K562 (cell line): ENCODE results near the gene GRK4. TPM values are rescaled to one million over a fixed set of nuclear protein-coding genes. Genes with fewer than 3 reads are reported as not detected.

Source experiments
- ADNP ChIP-seq: fragments of 200-800 bp; sonication (Bioruptor generic); IDR thresholded peaks from 2 replicates; pipeline ENCODE4 v1.6.1; 2016; ENCODE audit warnings: missing genetic modification characterization, missing compliant biosample characterization
- HNRNPL ChIP-seq: fragments of 200-400 bp; formaldehyde crosslinking; IDR thresholded peaks from 2 replicates; pipeline ENCODE4 v1.6.1; 2017; ENCODE audit warnings: low read depth, mild to moderate bottlenecking, low read length
- HSF4 ChIP-seq: fragments of 250-450 bp; sonication (Bioruptor Pico); IDR thresholded peaks from 2 replicates; pipeline ENCODE4 v2.1.2; 2022; ENCODE audit warnings: mild to moderate bottlenecking, moderate library complexity, borderline replicate concordance
- MIER1 ChIP-seq: fragments of 450-650 bp; IDR thresholded peaks from 2 replicates; pipeline ENCODE4 v1.6.1; 2016; ENCODE audit warnings: antibody characterized with exemption, mild to moderate bottlenecking, low read depth
- NFE2 ChIP-seq: IDR thresholded peaks from 2 replicates; pipeline ENCODE4 v1.6.1; 2014; ENCODE audit warnings: antibody characterized with exemption, low read depth
- PTRF ChIP-seq: fragments of 450-650 bp; IDR thresholded peaks from 2 replicates; pipeline ENCODE4 v1.6.1; 2016; ENCODE audit warnings: mild to moderate bottlenecking, missing genetic modification characterization, missing compliant biosample characterization
- RNF2 ChIP-seq: sonication (generic); IDR thresholded peaks from 2 replicates; pipeline ENCODE4 v1.6.1; 2016
- RUNX1 ChIP-seq: sonication (generic); IDR thresholded peaks from 2 replicates; pipeline ENCODE4 v1.6.1; 2016; ENCODE audit warnings: antibody characterized with exemption, low read depth
- SMARCA4 ChIP-seq: fragments of 450-650 bp; IDR thresholded peaks from 2 replicates; pipeline ENCODE4 v1.6.1; 2016
- U2AF1 ChIP-seq: fragments of 200-400 bp; formaldehyde crosslinking; optimal IDR thresholded peaks from 2 replicates; pipeline ENCODE3; 2017; ENCODE audit warnings: mild to moderate bottlenecking, low read depth, low read length, moderate library complexity
- XRCC3 ChIP-seq: fragments of 450-650 bp; IDR thresholded peaks from 2 replicates; pipeline ENCODE4 v1.6.1; 2017; ENCODE audit warnings: mild to moderate bottlenecking, moderate library complexity
- ZBTB7A ChIP-seq: IDR thresholded peaks from 2 replicates; pipeline ENCODE4 v1.6.1; 2011; ENCODE audit warnings: low read depth, mild to moderate bottlenecking, low read length, moderate library complexity, borderline replicate concordance; ENCODE audit not compliant: control insufficient read depth
- ZFP1 ChIP-seq: fragments of 450-650 bp; formaldehyde crosslinking; IDR thresholded peaks from 2 replicates; pipeline ENCODE4 v1.4.0; 2020; ENCODE audit warnings: mild to moderate bottlenecking, mixed read lengths
- ZNF124 ChIP-seq: sonication (generic); formaldehyde crosslinking; IDR thresholded peaks from 2 replicates; pipeline ENCODE4 v1.8.1; 2022; ENCODE audit warnings: missing genetic modification reagents
- ZNF239 ChIP-seq: fragments of 250-450 bp; sonication (Bioruptor Pico); IDR thresholded peaks from 2 replicates; pipeline ENCODE4 v1.4.0; 2020; ENCODE audit warnings: mild to moderate bottlenecking
- ZNF589 ChIP-seq: fragments of 200-800 bp; sonication (Bioruptor generic); IDR thresholded peaks from 2 replicates; pipeline ENCODE4 v1.6.1; 2016; ENCODE audit warnings: low read depth, missing genetic modification characterization, missing compliant biosample characterization
- ZNF778 ChIP-seq: fragments of 450-650 bp; formaldehyde crosslinking; IDR thresholded peaks from 2 replicates; pipeline ENCODE4 v1.4.0; 2020; ENCODE audit warnings: mild to moderate bottlenecking, moderate library complexity
- ZNF79 ChIP-seq: fragments of 250-450 bp; sonication (Bioruptor Pico); IDR thresholded peaks from 2 replicates; pipeline ENCODE4 v1.4.0; 2020; ENCODE audit warnings: low read depth, mild to moderate bottlenecking, moderate library complexity
- polyA plus RNA-seq, 8 experiments: library from polyadenylated mRNA; depleted of rRNA in 4 of 8; stranded (reverse) in 5 of 8; unstranded in 3 of 8; fragments of >200 nt; fragmentation: Nextera tagmentation in 2 of 8; fragmentation: Illumina TruSeq in 1 of 8; extraction: Ambion mirVana in 2 of 8; extraction: Trizol in 1 of 8; gene quantifications; 2 replicates each; pipeline versions ENCODE4 v1.2.1 to v1.2.3, GENCODE V29; 2011 to 2014; ENCODE audit warnings: inconsistent platforms in 1 of 8, missing spikeins in 1 of 8
- total RNA-seq, 7 experiments: library from RNA; depleted of rRNA in 6 of 7; stranded (reverse); fragments of >200 nt in 6 of 7; fragmentation: Illumina TruSeq in 2 of 7; extraction: Trizol in 2 of 7; gene quantifications; 2 replicates each; pipeline versions ENCODE4 v1.2.1 to v1.2.3, GENCODE V29; 2011 to 2021; ENCODE audit warnings: low replicate concordance in 1 of 7
- TF ChIP-seq, protein P1 (sequence below): fragments of 450-650 bp; formaldehyde crosslinking; IDR thresholded peaks from 2 replicates; pipeline ENCODE4 v1.4.0; 2020; ENCODE audit warnings: mild to moderate bottlenecking, mixed read lengths
- TF ChIP-seq, protein P2 (sequence below): fragments of 250-450 bp; sonication (Bioruptor Pico); IDR thresholded peaks from 2 replicates; pipeline ENCODE4 v1.5.0; 2021
- TF ChIP-seq, protein P3 (sequence below): sonication (generic); formaldehyde crosslinking; IDR thresholded peaks from 2 replicates; pipeline ENCODE4 v1.8.0; 2022; ENCODE audit warnings: missing genetic modification reagents, mild to moderate bottlenecking, borderline replicate concordance
- TF ChIP-seq, protein P4 (sequence below): sonication (generic); formaldehyde crosslinking; IDR thresholded peaks from 2 replicates; pipeline ENCODE4 v1.8.0; 2022; ENCODE audit warnings: mild to moderate bottlenecking, missing genetic modification reagents, borderline replicate concordance
- TF ChIP-seq, protein P5 (sequence below): sonication (generic); formaldehyde crosslinking; IDR thresholded peaks from 2 replicates; pipeline ENCODE4 v1.4.0; 2020; ENCODE audit warnings: mild to moderate bottlenecking, missing genetic modification reagents

GRK4 gene
- total and polyA plus RNA-seq, 9 of the 15 experiments (the other 6 are each of a cell fraction or from before 2014, with no cell fraction given): 1.1 to 4.8 (median 2.6) TPM

DNA sequence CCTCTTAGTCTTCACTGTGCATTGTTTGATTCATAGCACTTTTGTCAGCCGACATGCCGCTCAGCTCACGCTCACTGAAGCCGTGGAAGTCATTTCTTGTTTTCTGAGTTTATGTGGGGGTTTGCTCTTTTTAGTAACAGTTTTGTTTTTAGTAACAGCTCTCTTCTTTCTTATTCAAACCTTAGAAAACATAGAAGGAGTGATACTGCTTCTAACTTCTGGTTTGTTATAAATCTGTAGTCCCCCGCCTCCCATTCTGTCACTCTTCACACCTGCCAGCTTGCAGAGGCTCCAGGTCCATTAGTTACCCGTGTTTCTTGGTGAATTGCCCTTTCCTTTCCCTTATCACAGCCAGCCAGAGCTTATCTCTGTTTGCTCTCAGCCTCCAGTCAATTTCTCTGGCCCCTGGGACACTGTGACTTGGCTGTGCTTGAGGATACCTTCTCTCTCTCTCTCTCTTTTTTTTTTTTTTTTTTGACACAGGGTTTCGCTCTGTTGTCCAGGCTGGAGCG lies 50.5 kb downstream of the GRK4 start (continued):
- TF ChIP-seq, protein P1, sequence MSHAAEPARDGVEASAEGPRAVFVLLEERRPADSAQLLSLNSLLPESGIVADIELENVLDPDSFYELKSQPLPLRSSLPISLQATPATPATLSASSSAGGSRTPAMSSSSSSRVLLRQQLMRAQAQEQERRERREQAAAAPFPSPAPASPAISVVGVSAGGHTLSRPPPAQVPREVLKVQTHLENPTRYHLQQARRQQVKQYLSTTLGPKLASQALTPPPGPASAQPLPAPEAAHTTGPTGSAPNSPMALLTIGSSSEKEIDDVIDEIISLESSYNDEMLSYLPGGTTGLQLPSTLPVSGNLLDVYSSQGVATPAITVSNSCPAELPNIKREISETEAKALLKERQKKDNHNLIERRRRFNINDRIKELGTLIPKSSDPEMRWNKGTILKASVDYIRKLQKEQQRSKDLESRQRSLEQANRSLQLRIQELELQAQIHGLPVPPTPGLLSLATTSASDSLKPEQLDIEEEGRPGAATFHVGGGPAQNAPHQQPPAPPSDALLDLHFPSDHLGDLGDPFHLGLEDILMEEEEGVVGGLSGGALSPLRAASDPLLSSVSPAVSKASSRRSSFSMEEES (CRISPR knock-in tag): no peak
- no peak for TF ChIP-seq HSF4
- no peak for TF ChIP-seq MIER1
- no peak for TF ChIP-seq XRCC3
- no peak for TF ChIP-seq ZFP1 (CRISPR knock-in tag)
- no peak for TF ChIP-seq PTRF
- no peak for TF ChIP-seq ADNP
- TF ChIP-seq ZNF79 (CRISPR knock-in tag): no peak
- peak; percentile 60; the same call in 1 of the 2 replicates for TF ChIP-seq SMARCA4
- no peak for TF ChIP-seq ZNF589
- TF ChIP-seq ZBTB7A: no peak
- no peak for TF ChIP-seq NFE2
- no peak for TF ChIP-seq ZNF239 (CRISPR knock-in tag)
- TF ChIP-seq, protein P2, sequence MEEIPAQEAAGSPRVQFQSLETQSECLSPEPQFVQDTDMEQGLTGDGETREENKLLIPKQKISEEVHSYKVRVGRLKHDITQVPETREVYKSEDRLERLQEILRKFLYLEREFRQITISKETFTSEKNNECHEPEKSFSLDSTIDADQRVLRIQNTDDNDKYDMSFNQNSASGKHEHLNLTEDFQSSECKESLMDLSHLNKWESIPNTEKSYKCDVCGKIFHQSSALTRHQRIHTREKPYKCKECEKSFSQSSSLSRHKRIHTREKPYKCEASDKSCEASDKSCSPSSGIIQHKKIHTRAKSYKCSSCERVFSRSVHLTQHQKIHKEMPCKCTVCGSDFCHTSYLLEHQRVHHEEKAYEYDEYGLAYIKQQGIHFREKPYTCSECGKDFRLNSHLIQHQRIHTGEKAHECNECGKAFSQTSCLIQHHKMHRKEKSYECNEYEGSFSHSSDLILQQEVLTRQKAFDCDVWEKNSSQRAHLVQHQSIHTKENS (CRISPR knock-in tag): no peak
- TF ChIP-seq RUNX1: no peak
- TF ChIP-seq, protein P3, sequence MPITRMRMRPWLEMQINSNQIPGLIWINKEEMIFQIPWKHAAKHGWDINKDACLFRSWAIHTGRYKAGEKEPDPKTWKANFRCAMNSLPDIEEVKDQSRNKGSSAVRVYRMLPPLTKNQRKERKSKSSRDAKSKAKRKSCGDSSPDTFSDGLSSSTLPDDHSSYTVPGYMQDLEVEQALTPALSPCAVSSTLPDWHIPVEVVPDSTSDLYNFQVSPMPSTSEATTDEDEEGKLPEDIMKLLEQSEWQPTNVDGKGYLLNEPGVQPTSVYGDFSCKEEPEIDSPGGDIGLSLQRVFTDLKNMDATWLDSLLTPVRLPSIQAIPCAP: no peak
- TF ChIP-seq HNRNPL: no peak
- TF ChIP-seq, protein P4, sequence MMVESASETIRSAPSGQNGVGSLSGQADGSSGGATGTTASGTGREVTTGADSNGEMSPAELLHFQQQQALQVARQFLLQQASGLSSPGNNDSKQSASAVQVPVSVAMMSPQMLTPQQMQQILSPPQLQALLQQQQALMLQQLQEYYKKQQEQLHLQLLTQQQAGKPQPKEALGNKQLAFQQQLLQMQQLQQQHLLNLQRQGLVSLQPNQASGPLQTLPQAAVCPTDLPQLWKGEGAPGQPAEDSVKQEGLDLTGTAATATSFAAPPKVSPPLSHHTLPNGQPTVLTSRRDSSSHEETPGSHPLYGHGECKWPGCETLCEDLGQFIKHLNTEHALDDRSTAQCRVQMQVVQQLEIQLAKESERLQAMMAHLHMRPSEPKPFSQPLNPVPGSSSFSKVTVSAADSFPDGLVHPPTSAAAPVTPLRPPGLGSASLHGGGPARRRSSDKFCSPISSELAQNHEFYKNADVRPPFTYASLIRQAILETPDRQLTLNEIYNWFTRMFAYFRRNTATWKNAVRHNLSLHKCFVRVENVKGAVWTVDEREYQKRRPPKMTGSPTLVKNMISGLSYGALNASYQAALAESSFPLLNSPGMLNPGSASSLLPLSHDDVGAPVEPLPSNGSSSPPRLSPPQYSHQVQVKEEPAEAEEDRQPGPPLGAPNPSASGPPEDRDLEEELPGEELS (CRISPR knock-in tag): no peak
- TF ChIP-seq ZNF124: no peak
- TF ChIP-seq RNF2: no peak
- no peak for TF ChIP-seq U2AF1
- TF ChIP-seq ZNF778: no peak
- TF ChIP-seq, protein P5, sequence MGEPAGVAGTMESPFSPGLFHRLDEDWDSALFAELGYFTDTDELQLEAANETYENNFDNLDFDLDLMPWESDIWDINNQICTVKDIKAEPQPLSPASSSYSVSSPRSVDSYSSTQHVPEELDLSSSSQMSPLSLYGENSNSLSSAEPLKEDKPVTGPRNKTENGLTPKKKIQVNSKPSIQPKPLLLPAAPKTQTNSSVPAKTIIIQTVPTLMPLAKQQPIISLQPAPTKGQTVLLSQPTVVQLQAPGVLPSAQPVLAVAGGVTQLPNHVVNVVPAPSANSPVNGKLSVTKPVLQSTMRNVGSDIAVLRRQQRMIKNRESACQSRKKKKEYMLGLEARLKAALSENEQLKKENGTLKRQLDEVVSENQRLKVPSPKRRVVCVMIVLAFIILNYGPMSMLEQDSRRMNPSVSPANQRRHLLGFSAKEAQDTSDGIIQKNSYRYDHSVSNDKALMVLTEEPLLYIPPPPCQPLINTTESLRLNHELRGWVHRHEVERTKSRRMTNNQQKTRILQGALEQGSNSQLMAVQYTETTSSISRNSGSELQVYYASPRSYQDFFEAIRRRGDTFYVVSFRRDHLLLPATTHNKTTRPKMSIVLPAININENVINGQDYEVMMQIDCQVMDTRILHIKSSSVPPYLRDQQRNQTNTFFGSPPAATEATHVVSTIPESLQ (CRISPR knock-in tag): no peak
